Lung (tissue), 12 donors: ENCODE data around the gene GPS1. TPM values are rescaled to one million over a fixed set of nuclear protein-coding genes. Genes with fewer than 3 reads are reported as not detected.

Experiments used
- ATAC-seq: fragments of 200-7000 bp; cut with Tn5 transposase; one replicate; pipeline ENCODE4 v1.9.1; 2020; ENCODE audit warnings: moderate number of reproducible peaks; ENCODE audit not compliant: insufficient read depth, low FRiP score
- DNase-seq, 3 donors: peaks; one replicate each; pipeline ENCODE4 v3.0.0-alpha.2; 2013 to 2017
- H3K27ac ChIP-seq, 2 donors: one replicate each; pipeline ENCODE4 v1.5.1; 2013; ENCODE audit warnings: mild to moderate bottlenecking in 2 of 2, moderate library complexity in 2 of 2, control low read depth in 1 of 2, inconsistent platforms in 1 of 2, low read depth in 1 of 2, low read length in 1 of 2
- H3K27me3 ChIP-seq, 3 donors: one replicate each; pipeline ENCODE4 v1.5.1; 2013; ENCODE audit warnings: low read length in 2 of 3; ENCODE audit not compliant: control insufficient read depth in 3 of 3, insufficient read depth in 3 of 3
- H3K36me3 ChIP-seq, 4 donors: one replicate each; pipeline ENCODE4 v1.5.1; 2013; ENCODE audit warnings: low read length in 4 of 4, mild to moderate bottlenecking in 1 of 4, moderate library complexity in 1 of 4; ENCODE audit not compliant: control insufficient read depth in 4 of 4, insufficient read depth in 4 of 4
- H3K4me1 ChIP-seq, 5 donors: one replicate each; pipeline ENCODE4 v1.5.1; 2013; ENCODE audit warnings: low read length in 5 of 5, mild to moderate bottlenecking in 2 of 5, moderate library complexity in 1 of 5; ENCODE audit not compliant: control insufficient read depth in 5 of 5, insufficient read depth in 5 of 5
- H3K4me3 ChIP-seq: one replicate; pipeline ENCODE4 v1.5.1; 2013; ENCODE audit warnings: mild to moderate bottlenecking, control low read depth, moderate library complexity
- H3K9ac ChIP-seq, 2 donors: one replicate each; pipeline ENCODE4 v1.5.1; 2013; ENCODE audit warnings: low read length in 2 of 2, control low read depth in 1 of 2; ENCODE audit not compliant: insufficient read depth in 1 of 2
- H3K9me3 ChIP-seq, 4 donors: one replicate each; pipeline ENCODE4 v1.5.1; 2013; ENCODE audit warnings: low read length in 3 of 4, mild to moderate bottlenecking in 1 of 4, moderate library complexity in 1 of 4; ENCODE audit not compliant: control insufficient read depth in 4 of 4, insufficient read depth in 3 of 4
- CTCF ChIP-seq: IDR thresholded peaks from 2 replicates; pipeline ENCODE4 v1.5.1; 2012; ENCODE audit warnings: mild to moderate bottlenecking; ENCODE audit errors: control extremely low read depth, extremely low read depth
- WGBS, 2 donors: extraction: QIAGEN DNeasy Blood & Tissue Kit; methylation state at CpG; one replicate each; pipeline ENCODE4 v1.1.7; 2013; 5-methylcytosine and 5-hydroxymethylcytosine counted together
- polyA plus RNA-seq, 2 donors: library from polyadenylated mRNA; stranded (reverse); fragments of 200-250 nt; gene quantifications; one replicate each; pipeline ENCODE4 v1.2.1, GENCODE V29; 2013
- total RNA-seq, 2 donors: library from RNA; depleted of rRNA in 1 of 2; stranded (reverse); fragments of >200 nt in 1 of 2; gene quantifications; one replicate each; pipeline ENCODE4 v1.2.1, GENCODE V29; 2014 to 2021
- donor health status: control.
- donor health status: control.
- donor health status: Bipolar disorder and iron deficiency.
- donor health status: healthy.
- donor health status: DM: yes; HTN: yes; CAD: no.

GPS1 gene
- total and polyA plus RNA-seq, 4 donors = 71.0 to 102 (median 89.4) TPM

DNA sequence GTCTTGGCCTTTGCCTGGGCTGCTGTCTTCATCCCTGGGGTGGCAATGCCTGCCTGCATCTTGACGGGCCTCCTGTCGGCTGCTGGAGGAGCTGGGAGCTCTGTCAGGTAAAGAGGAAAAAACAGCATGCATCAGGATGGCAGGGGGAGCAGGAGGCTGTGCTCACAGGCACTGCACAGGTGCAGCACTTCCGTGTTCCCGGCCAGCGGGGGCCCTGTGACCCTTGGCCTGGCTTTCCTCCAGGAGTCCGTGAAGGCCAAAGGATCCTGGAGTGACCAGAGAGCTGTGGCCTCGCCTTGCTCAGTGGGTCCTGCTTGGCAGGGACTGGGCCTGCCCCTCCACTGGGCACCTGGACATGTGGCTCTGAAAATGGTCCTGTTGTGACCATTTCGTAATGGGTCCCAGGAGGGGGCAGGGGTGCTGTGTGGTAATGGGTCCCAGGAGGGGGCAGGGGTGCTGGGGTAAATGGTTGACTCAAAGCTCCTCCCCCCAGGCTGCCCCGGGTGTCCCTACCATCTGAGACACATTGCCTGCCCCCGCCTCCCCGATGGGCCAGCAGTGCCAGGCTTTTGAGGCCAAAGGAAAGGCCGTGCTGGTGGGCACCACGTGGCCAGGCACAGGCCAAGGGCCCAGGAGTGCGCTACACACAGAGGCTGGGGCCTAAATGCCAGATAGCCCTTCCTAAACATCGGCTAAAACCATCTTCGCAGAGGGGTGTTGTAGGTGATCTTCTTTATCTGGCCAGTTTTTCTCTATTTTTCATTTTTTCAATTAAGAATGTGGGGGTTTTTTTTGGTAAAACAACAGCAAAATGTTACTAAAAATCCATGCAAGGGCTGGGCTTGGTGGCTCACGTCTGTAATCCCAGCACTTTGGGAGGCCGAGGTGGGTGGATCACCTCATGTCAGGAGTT lies 50.3 kb downstream of the GPS1 start:
- TF ChIP-seq CTCF = no peak
- Histone ChIP-seq H3K36me3 (peaks cover 0 to 4% (median 0%) of the 10 kb centered on the region in 4 donors), H3K27me3 (no peaks in the 10 kb centered on the region), H3K27ac (peak overlapping the region in 1 of 2 donors; percentile 26), H3K4me3 (no peak overlapping the region), H3K9me3 (no peaks in the 10 kb centered on the region), H3K9ac (no peak overlapping the region), H3K4me1 (peaks cover 0 to 40% (median 32%) of the 10 kb centered on the region in 5 donors)
- ATAC-seq (no peak), DNase-seq (no peak)
- WGBS, 2 donors = 71 to 76% methylated on average over 18 of the region's 18 CpGs

DNA sequence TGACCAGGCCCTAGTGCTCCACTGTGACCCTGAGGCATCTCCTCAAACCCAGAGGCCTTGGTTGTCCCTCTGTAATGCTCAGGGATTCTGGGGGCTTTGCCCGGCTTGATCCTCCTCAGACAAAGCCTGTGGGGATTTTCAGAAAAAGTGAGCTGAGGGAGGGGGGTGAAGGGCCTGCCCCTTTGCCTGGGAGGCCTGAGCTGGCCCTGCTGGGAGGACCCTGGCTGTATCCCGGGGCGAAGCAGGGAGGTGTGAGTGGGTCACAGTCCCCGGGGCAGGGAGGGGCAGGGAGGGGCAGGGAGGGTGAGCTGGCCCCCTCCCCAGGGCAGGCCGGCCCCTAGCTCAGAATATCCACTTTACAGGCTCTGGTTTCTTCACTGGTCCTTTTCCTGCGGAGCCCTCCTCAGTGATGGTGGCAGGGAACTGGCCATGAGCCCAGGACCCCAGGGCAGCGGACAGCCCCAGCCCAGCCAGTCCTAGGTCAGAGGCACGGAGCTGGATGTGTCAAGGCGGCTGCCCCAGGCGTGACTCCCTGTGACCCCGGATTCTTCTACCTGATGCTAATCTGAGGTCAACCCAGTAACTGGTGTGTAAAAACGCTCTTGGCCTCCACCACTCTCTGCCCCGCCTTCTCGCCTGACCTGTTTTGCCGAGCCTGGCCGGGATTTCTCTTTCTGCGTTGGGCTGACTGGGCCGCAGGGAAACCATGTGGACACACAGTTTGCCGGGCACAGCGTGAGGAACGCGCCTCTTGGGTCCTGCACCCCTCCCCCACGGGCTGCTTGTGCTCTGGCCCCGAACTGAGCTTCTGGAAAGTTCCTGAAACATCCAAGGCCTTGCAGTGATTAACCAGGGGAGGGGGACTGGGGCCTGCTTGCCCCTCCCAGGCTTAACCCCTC lies 52.1 kb downstream of the GPS1 start:
- no peaks in the 10 kb centered on the region for H3K9me3 ChIP-seq
- peak; percentile 62 to 79 (median 69) for DNase-seq
- no peak overlapping the region for H3K9ac ChIP-seq
- no peaks in the 10 kb centered on the region for H3K27me3 ChIP-seq
- no peak for TF ChIP-seq CTCF
- H3K27ac ChIP-seq = peak overlapping the region in 1 of 2 donors; percentile 76
- peaks cover 0 to 46% (median 38%) of the 10 kb centered on the region in 5 donors for H3K4me1 ChIP-seq
- 59 to 75% methylated on average over 23 to 24 of the region's 24 CpGs for WGBS, 2 donors
- H3K4me3 ChIP-seq = no peak overlapping the region
- no peak for ATAC-seq
- H3K36me3 ChIP-seq = peaks cover 0 to 4% (median 0%) of the 10 kb centered on the region in 4 donors

GRCh38 chr17:82104797-82105416 lies 53.2 kb downstream of the GPS1 start:
- DNase-seq (no peak), ATAC-seq (no peak)
- Histone ChIP-seq H3K9me3 (no peaks in the 10 kb centered on the region), H3K27me3 (no peaks in the 10 kb centered on the region), H3K27ac (peak overlapping the region in 1 of 2 donors; percentile 94), H3K4me1 (peaks cover 0 to 37% (median 28%) of the 10 kb centered on the region in 5 donors), H3K36me3 (peaks cover 0 to 4% (median 0%) of the 10 kb centered on the region in 4 donors), H3K4me3 (no peak overlapping the region), H3K9ac (no peak overlapping the region)
- 92 to 95% methylated on average over 11 of the region's 11 CpGs for WGBS, 2 donors
- no peak for TF ChIP-seq CTCF
